Measurements from ENCODE around the gene RAB8B. TPM values are rescaled to one million over a fixed set of nuclear protein-coding genes. Genes with fewer than 3 reads are reported as not detected.

The RAB8B gene
- total RNA-seq, 4 donors from 2014 or later, result 7.2 to 33.4 (median 14.3) TPM

GRCh38 chr15:63263519-63263918 lies 74.1 kb downstream of the RAB8B start:
- H3K9me3 ChIP-seq, result no peaks in the 10 kb centered on the region
- in situ Hi-C loops (cut with MboI; ENCODE audit: low sequenced_read_pairs in 4 of 4), result no loop called here
- intact Hi-C loops (cut with DNase I; ENCODE audit: low total_unique reads), result no loop called here
- H3K27me3 ChIP-seq, result no peaks in the 10 kb centered on the region
- no peak overlapping the region for H3K27ac ChIP-seq
- DNase-seq (no peak), ATAC-seq (no peak)
- TF ChIP-seq POLR2A (IDR thresholded peaks at IDR 0.05), result no peak
- H3K36me3 ChIP-seq, result peaks cover 0 to 32% of the 10 kb centered on the region in 2 donors
- no peaks in the 10 kb centered on the region for H3K4me1 ChIP-seq
- no peak overlapping the region for H3K4me3 ChIP-seq

- intact Hi-C loops (cut with DNase I; ENCODE audit: low total_unique reads) (no loop called here), in situ Hi-C loops (cut with MboI; ENCODE audit: low sequenced_read_pairs in 4 of 4) (no loop called here)
- no peaks in the 10 kb centered on the region for H3K9me3 ChIP-seq
- no peak for ATAC-seq
- no peaks in the 10 kb centered on the region for H3K4me1 ChIP-seq
- TF ChIP-seq CTCF (IDR thresholded peaks at IDR 0.05 in 4 of 5, conservative IDR thresholded peaks at IDR 0.05 in 1 of 5), result no peak
- TF ChIP-seq POLR2A (IDR thresholded peaks at IDR 0.05), result no peak
- H3K36me3 ChIP-seq, result peaks cover 0 to 27% of the 10 kb centered on the region in 2 donors
- no peaks in the 10 kb centered on the region for H3K27me3 ChIP-seq
- DNase-seq, result no peak
- H3K4me3 ChIP-seq, result no peak overlapping the region
- no peak overlapping the region for H3K27ac ChIP-seq
Observed at GRCh38 chr15:63264688-63265293, 75.4 kb downstream of the RAB8B start.

GRCh38 chr15:63274427-63274826 lies 85.0 kb downstream of the RAB8B start:
- H3K9me3 ChIP-seq, result no peaks in the 10 kb centered on the region
- ATAC-seq (no peak), DNase-seq (no peak)
- no peaks in the 10 kb centered on the region for H3K27me3 ChIP-seq
- H3K4me3 ChIP-seq, result no peak overlapping the region
- no peak overlapping the region for H3K27ac ChIP-seq
- no peaks in the 10 kb centered on the region for H3K36me3 ChIP-seq
- in situ Hi-C loops (cut with MboI; ENCODE audit: low sequenced_read_pairs in 4 of 4), result loop anchor here in 1 of 4 donors (10.0 kb wide), 1 partner anchor 110 kb away; no protein-coding TSS in a partner anchor
- peaks cover 0 to 3% of the 10 kb centered on the region in 2 donors for H3K4me1 ChIP-seq
- intact Hi-C loops (cut with DNase I; ENCODE audit: low total_unique reads), result no loop called here
- TF ChIP-seq POLR2A (IDR thresholded peaks at IDR 0.05) (no peak), CTCF (IDR thresholded peaks at IDR 0.05 in 4 of 5, conservative IDR thresholded peaks at IDR 0.05 in 1 of 5) (no peak)

- intact Hi-C loops (cut with DNase I; ENCODE audit: low total_unique reads) (loop anchor here (2.0 to 5.0 kb wide), 3 partner anchors 89 to 154 kb away; partner anchors contain the start of genes LACTB, RAB8B and RPS27L), in situ Hi-C loops (cut with MboI; ENCODE audit: low sequenced_read_pairs in 4 of 4) (loop anchor here in 2 of 4 donors (10.0 to 25.0 kb wide), 2 partner anchors 112 to 311 kb away; partner anchors contain the start of gene FBXL22 (in 1 of the 2))
- ATAC-seq (peak; percentile 22 to 23), DNase-seq (no peak)
- Histone ChIP-seq H3K27ac (peak overlapping the region; percentile 82 to 89 (median 86)), H3K27me3 (no peaks in the 10 kb centered on the region), H3K36me3 (no peaks in the 10 kb centered on the region), H3K9me3 (no peaks in the 10 kb centered on the region), H3K4me1 (peaks cover 0 to 3% of the 10 kb centered on the region in 2 donors), H3K4me3 (peak overlapping the region; percentile 84 to 99 (median 92))
- TF ChIP-seq POLR2A (IDR thresholded peaks at IDR 0.05), result no peak
- no peak for TF ChIP-seq CTCF (IDR thresholded peaks at IDR 0.05 in 4 of 5, conservative IDR thresholded peaks at IDR 0.05 in 1 of 5)
Observed at GRCh38 chr15:63276342-63277037, 87.1 kb downstream of the RAB8B start.
